Activated T-helper 2 cell treated with anti-CD3 and anti-CD28 coated beads, Interferon-gamma antibody, Interleukin-2, Interleukin-4, amounts not matched to agents 10 μg/mL and 5 μg/mL and 100 μg/mL, durations not matched to agents 14 hours and 24 hours and 36 hours (primary cell): ENCODE measurements around the gene WDR86. TPM values are rescaled to one million over a fixed set of nuclear protein-coding genes. Genes with fewer than 3 reads are reported as not detected.

ENCODE experiments used
- total RNA-seq: library from RNA; stranded (reverse); gene quantifications from 2 replicates; pipeline ENCODE4 v1.2.3, GENCODE V29; 2022

Gene WDR86
- total RNA-seq, 1 donor from 2014 or later: not detected

Other genes with a start within 250 kb of the WDR86 start
- not detected in 2 replicates for gene GBX1, start 242.3 kb downstream of the WDR86 start, total RNA-seq
- not detected in 2 replicates for gene ASB10, start 222.8 kb downstream of the WDR86 start, total RNA-seq
- not detected in 2 replicates for gene H2BK1, start 199.6 kb downstream of the WDR86 start, total RNA-seq
- gene ABCF2, start 182.8 kb downstream of the WDR86 start, total RNA-seq: 63.4 and 69.2 TPM in 2 replicates
- gene CHPF2, start 177.6 kb downstream of the WDR86 start, total RNA-seq: 43.8 and 46.0 TPM in 2 replicates
- gene SMARCD3, start 161.3 kb downstream of the WDR86 start, total RNA-seq: 2.9 and 3.3 TPM in 2 replicates
- 49.2 and 57.0 TPM in 2 replicates for gene NUB1, start 68.2 kb downstream of the WDR86 start, total RNA-seq
- gene CRYGN, start 30.1 kb upstream of the WDR86 start, total RNA-seq: not detected in 2 replicates
- gene RHEB, start 109.9 kb upstream of the WDR86 start, total RNA-seq: 52.8 and 60.5 TPM in 2 replicates